SK-N-SH treated with all-trans-retinoic acid at 6 μM for 48 hours (cell line): Measurements from ENCODE around the gene ZSCAN2.

Experiments used
- PATZ1 ChIP-seq: fragments of 250-450 bp; sonication (Bioruptor Pico); IDR thresholded peaks from 2 replicates; pipeline ENCODE4 v1.8.0; 2020; ENCODE audit warnings: mild to moderate bottlenecking, moderate library complexity, borderline replicate concordance
- PPARA ChIP-seq: fragments of 250-450 bp; sonication (Bioruptor Pico); IDR thresholded peaks from 2 replicates; pipeline ENCODE4 v1.5.0; 2020; ENCODE audit warnings: mild to moderate bottlenecking, borderline replicate concordance
- ZFP3 ChIP-seq: fragments of 250-450 bp; sonication (Bioruptor Pico); IDR thresholded peaks from 2 replicates; pipeline ENCODE4 v1.5.0; 2020; ENCODE audit warnings: mild to moderate bottlenecking, moderate library complexity
- ZFP30 ChIP-seq: fragments of 450-650 bp; formaldehyde crosslinking; IDR thresholded peaks from 2 replicates; pipeline ENCODE4 v1.5.0; 2022; ENCODE audit warnings: mild to moderate bottlenecking, moderate library complexity
- ZNF565 ChIP-seq: fragments of 450-650 bp; formaldehyde crosslinking; conservative IDR thresholded peaks from 2 replicates; pipeline ENCODE4 v1.5.0; 2020; ENCODE audit warnings: low read depth, mild to moderate bottlenecking, moderate library complexity
- ZNF8 ChIP-seq: fragments of 450-650 bp; formaldehyde crosslinking; IDR thresholded peaks from 2 replicates; pipeline ENCODE4 v1.5.0; 2020; ENCODE audit warnings: mild to moderate bottlenecking, moderate library complexity

GRCh38 chr15:84611631-84612030 is 10.8 kb downstream of the ZSCAN2 start:
- TF ChIP-seq ZNF565 (CRISPR knock-in tag) (no peak), PPARA (CRISPR knock-in tag) (no peak), ZFP3 (no peak), ZNF8 (CRISPR knock-in tag) (no peak), PATZ1 (CRISPR knock-in tag) (no peak), ZFP30 (no peak)
